ENCODE data around the gene OR10G3.

OR10G3 gene

GRCh38 chr14:21535545-21536417 is 44.1 kb downstream of the OR10G3 start:
- no peak for DNase-seq (ENCODE audit: low read depth in 2 of 2)

DNA sequence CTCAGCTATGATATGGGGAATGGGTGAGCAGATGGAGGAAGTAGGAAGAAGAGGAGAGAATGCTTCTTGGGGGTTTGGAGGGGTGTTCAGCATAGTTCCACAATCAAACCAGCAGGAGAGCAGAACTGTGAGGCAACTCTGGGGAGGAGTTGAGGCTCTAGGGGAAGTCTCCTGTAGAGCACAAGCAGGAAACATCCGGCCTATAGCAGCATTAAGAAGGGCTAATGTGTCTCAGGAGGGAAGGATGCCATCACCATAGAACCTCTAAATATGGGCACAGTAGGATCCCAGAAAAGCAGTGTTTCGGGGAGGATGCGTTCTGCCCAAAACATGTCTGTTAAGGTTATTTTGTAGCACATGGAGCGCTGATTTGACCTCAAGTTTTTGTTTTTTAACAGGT is 45.3 kb downstream of the OR10G3 start:
- no peak for DNase-seq (ENCODE audit: low read depth in 2 of 2)

DNA sequence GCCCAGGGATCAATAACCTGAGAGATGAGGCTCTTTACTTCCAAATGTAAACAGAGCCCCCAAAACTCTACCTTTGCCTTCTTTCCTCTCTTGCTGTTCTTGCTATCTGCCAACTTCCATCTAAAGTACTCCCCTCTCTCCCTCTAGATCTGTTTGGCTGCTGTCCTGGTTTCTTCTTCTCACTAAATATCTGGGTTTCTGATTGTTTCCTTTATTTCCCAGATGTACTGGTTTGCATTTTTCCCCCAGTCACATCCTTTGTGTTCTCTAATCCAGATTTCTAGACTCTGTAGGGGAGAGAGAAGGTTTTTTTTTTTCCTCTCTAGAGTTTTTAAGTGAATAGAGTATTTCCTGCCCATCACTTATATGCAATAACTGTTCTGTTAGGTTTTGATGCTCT is 46.6 kb downstream of the OR10G3 start:
- DNase-seq (ENCODE audit: low read depth in 2 of 2): no peak

- DNase-seq (ENCODE audit: low read depth in 2 of 2): no peak
Observed at GRCh38 chr14:21529515-21529914, 50.4 kb downstream of the OR10G3 start.

DNA sequence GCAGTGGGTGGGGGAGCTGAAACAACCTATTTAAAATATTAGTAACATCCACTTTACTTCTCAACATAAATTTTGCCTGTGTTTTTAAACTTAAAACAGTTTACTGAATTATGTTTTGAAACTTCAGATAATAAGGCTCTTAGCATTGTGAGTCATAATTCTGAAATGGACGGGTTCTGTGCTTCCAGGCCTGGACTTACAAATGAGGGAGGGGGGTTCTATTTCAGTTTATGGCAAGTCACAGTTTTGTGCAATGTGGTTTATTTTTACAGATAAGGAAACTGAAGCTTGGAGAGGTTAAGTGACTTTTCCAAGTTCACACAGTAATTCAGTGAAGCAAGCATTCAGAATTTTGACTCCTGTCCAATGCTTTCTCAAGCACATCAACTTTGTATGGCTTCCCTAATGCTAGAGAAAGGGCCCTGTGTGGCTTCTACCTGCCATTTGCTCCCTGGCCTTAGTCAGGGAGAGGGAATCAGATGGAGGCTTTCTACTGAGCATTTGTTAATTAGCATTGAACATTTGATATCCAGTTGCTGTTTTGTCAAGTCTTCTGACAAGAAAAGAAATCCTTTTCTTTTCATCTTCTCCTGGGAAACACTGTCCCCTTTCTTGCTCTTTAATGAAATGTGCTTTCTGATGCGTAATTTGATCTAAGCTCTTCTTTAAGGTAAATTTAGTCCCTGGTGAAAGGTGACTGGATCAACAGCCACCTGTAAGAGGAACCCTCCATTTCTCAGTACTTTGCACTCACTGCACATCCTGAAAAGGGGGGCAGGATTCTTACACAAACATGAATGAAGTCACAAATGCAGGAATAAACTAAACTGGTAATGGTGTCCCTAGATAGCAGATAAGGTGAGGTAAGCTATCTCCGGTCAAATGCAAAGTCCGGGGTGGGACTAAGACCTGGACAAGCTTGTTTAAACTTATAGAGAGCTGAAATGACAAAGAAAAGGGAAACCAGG is 51.2 kb downstream of the OR10G3 start:
- no peak for DNase-seq (ENCODE audit: low read depth in 2 of 2)

DNA sequence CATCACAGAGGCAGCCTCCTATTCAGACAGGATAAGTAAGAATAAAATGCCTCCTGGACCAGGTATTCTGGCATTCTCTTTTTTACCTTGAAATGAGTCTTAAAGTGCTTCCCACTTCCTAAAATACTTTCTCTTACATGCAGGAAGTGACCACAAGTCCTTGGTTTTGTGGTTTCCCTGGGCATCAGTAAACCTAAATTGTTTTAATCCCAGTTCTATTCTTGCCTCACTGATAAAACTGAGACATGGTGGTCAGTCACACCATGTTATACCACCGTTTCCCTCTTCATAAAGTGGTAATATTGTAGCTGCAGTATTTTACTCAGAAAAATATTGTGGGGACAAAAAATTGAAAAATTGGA is 52.6 kb downstream of the OR10G3 start:
- no peak for DNase-seq (ENCODE audit: low read depth in 2 of 2)

DNA sequence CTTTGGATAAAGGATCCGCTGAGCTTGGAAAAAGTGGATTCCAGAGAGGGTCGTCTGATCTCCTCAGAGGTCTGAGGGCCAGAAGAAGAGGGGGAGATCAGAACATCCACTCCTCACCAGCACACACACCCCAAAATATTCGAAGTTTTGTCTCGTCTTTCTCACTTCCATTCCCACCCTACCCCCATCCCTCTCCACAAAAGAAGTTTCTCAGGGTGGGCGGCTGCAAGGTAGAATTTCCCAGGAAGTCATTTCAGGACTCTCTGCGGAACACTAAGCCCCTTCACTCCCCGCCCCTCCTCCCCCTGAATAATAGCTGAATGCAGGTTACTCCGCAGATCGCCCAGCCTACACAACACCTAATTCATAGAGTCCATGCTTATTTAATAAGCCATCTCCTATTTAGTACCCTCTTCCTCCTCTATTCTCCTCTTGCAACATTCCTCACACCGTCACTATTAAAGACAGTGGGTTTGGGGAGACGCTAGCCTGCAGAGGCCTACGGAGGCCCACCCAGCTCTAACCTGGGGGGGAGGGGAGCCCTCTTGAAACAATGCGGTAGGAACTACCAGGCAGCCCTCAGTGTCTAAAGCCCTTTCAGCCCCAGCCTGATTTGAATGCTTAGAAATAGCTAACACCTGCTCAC is 53.1 kb downstream of the OR10G3 start:
- DNase-seq (ENCODE audit: low read depth in 2 of 2): no peak

DNA sequence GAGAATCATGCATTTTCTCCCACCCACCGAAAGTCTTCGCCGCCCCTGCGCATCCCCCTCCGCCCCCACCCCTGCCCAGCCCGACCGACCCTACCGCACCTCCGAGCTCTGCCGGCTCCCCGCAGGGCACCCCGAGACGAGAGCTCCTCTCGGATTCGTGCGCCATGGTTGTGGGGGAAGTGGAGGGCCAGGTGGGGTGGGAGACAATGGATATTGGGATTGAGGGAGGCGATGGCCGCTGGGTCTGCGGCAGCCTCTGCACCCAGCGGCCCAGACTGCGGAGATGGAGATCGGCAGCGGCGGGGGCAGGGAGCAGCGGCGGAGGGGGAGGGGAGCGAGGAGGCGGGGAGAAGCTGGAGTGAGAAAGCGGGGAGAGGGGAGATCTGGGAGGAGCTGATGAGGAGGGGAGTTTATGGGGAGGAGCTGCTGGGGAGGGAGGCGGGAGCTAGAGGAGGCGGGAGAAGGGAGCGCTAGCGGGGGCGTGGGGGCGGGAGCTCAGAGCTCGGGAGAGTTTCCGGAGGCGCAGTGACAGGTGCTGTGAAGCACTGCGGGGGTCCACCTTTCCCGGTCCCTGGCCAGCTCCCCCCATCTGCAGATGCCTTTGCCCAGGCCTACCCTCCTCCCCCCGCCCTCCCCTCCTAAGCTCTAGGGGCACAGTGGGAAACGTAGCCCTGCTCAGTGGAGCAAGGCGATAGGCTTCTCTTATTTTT is 53.8 kb downstream of the OR10G3 start, which contains the start of gene SALL2:
Gene SALL2 (minus strand): TSS at position 385 of the 710 bp plus-strand sequence. CDS start 219 bp downstream, at position 166.
- DNase-seq (ENCODE audit: low read depth in 2 of 2): peak; percentile 23 to 37

DNA sequence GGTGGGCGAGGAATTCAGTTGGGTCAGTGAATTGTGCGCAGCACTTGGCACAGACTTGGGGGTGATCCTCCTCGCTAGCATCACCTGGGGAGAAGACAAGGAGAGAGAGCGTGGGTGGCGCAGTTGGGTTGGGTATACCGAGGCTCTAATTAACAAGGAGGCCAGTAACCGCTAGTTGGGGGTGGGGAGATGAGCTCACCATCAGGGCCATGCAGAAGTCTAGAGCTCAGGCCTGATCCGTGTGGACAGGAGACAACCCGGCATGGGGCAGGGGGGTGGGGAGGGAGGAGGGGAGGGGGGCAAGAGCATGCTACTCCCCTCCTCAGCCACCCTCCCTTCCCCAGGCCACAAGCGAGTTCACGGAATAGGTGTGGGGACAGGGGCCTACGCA is 54.3 kb downstream of the OR10G3 start:
- DNase-seq (ENCODE audit: low read depth in 2 of 2): no peak

- no peak for DNase-seq (ENCODE audit: low read depth in 2 of 2)
Observed at GRCh38 chr14:21524575-21525490, 55.0 kb downstream of the OR10G3 start.

- DNase-seq (ENCODE audit: low read depth in 2 of 2): no peak
Observed at GRCh38 chr14:21523203-21523602, 56.7 kb downstream of the OR10G3 start.

DNA sequence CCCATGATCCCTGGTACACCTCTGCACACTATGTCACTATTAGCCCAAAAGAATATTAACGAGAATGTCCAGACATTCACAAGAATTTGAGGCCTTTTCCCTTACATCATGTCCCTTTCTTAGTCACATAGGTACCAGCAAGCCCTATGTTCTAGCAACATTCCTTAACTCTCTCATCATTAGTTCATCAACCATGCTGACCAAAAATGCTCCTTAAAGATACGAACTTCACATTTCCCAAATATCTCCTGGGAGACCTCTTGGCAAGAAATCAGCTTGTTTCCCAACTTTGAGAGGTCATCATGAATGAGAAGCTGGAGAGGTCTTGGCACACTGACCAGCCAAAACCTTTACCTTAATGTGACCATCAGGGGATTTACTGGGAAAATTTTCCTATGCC is 58.4 kb downstream of the OR10G3 start:
- DNase-seq (ENCODE audit: low read depth in 2 of 2): peak in 1 of 2 experiments; percentile 37

- no peak for DNase-seq (ENCODE audit: low read depth in 2 of 2)
Observed at GRCh38 chr14:21520767-21521166, 59.1 kb downstream of the OR10G3 start.

DNA sequence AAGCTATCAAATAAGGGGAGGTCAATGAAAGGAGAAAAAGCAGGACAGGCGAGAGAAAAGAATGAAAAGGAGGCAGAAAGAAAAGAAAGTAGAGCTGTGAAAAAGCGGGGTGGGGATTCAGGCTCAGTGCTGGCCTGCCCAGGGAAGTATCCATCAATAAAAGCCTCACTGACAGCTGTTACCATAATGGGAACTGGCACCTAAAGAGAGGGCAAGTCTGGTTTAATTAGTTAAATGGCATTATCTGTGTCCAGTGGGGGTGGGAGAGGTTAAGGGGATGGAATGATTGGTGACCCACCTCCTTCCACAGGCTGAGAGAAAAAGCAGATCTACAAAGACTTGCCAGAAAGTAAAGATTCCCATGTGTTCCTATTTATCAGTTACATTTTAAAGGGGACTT is 61.2 kb downstream of the OR10G3 start:
- no peak for DNase-seq (ENCODE audit: low read depth in 2 of 2)

Data from fibroblast of skin of left biceps (primary cell).